ENCODE results near the gene HTR3D. TPM values are rescaled to one million over a fixed set of nuclear protein-coding genes. Genes with fewer than 3 reads are reported as not detected.

HTR3D gene
- total and polyA plus RNA-seq, 2 experiments from 2014 or later, result not detected

DNA sequence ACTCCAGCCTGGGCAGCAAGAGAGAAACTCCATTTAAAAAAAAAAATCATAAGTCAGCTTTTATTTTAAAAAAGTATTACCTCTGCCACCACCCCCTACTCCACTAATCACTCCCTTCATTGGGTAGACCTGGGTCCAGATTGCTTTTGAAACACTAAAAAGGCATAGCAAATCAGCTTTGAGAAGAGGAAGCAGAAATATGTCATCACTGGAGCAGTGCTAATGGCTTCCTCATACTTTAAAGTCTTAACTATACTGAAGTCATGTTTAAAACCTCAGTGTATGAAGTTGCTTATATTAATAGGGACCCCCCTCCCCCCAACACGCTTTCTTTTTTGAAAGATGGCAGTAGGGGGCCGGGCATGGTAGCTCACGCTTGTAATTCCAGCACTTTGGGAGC, 1.0 kb upstream of the HTR3D start:
- Histone ChIP-seq H3K4me1 (ENCODE audit: insufficient read depth) (no peaks in the 10 kb centered on the region), H3K9me2 (ENCODE audit: insufficient read depth) (no peaks in the 10 kb centered on the region), H3K27ac (ENCODE audit: low read depth) (no peak overlapping the region), H3K27me3 (ENCODE audit: insufficient read depth) (no peaks in the 10 kb centered on the region), H4K20me1 (replicated peaks; ENCODE audit: insufficient read depth) (no peaks in the 10 kb centered on the region), H3K36me3 (ENCODE audit: insufficient read depth) (no peaks in the 10 kb centered on the region), H3F3A (replicated peaks; ENCODE audit: low read depth) (no peaks in the 10 kb centered on the region), H2AFZ (peak overlapping the region; percentile 47; the same call in 1 of the 2 replicates), H3K4me2 (no peak overlapping the region), H3K79me2 (replicated peaks; ENCODE audit: insufficient read depth) (no peaks in the 10 kb centered on the region), H3K4me3 (no peak overlapping the region)
- ATAC-seq (no peak), DNase-seq (ENCODE audit: low spot score) (no peak)
- Mint-ChIP-seq H3K4me1 (no peaks in the 10 kb centered on the region), H3K4me3 (no peak overlapping the region), H3K27ac (no peak overlapping the region), H3K27me3 (ENCODE audit: insufficient read depth, low read depth, poor library complexity) (peaks cover 4% of the 10 kb centered on the region), H3K36me3 (ENCODE audit: low read depth) (no peaks in the 10 kb centered on the region), H3K9me3 (no peaks in the 10 kb centered on the region; the same call in 2 of the 3 replicates)
- TF ChIP-seq, protein P1, sequence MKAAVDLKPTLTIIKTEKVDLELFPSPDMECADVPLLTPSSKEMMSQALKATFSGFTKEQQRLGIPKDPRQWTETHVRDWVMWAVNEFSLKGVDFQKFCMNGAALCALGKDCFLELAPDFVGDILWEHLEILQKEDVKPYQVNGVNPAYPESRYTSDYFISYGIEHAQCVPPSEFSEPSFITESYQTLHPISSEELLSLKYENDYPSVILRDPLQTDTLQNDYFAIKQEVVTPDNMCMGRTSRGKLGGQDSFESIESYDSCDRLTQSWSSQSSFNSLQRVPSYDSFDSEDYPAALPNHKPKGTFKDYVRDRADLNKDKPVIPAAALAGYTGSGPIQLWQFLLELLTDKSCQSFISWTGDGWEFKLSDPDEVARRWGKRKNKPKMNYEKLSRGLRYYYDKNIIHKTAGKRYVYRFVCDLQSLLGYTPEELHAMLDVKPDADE (IDR thresholded peaks at IDR 0.05), result no peak
- TF ChIP-seq POLR2AphosphoS5 (IDR thresholded peaks at IDR 0.05; ENCODE audit: low read depth), result no peak
- no peak for TF ChIP-seq ZNF331 (CRISPR knock-in tag; IDR thresholded peaks at IDR 0.05; ENCODE audit: low read depth)
- TF ChIP-seq, protein P2, sequence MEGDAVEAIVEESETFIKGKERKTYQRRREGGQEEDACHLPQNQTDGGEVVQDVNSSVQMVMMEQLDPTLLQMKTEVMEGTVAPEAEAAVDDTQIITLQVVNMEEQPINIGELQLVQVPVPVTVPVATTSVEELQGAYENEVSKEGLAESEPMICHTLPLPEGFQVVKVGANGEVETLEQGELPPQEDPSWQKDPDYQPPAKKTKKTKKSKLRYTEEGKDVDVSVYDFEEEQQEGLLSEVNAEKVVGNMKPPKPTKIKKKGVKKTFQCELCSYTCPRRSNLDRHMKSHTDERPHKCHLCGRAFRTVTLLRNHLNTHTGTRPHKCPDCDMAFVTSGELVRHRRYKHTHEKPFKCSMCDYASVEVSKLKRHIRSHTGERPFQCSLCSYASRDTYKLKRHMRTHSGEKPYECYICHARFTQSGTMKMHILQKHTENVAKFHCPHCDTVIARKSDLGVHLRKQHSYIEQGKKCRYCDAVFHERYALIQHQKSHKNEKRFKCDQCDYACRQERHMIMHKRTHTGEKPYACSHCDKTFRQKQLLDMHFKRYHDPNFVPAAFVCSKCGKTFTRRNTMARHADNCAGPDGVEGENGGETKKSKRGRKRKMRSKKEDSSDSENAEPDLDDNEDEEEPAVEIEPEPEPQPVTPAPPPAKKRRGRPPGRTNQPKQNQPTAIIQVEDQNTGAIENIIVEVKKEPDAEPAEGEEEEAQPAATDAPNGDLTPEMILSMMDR (conservative IDR thresholded peaks at IDR 0.05; ENCODE audit: low read depth in 2 of 2), result no peak
- no peak for TF ChIP-seq JUNB (IDR thresholded peaks at IDR 0.05; ENCODE audit: unreplicated experiment)
- no peak for TF ChIP-seq NANOG (IDR thresholded peaks at IDR 0.05; ENCODE audit: borderline replicate concordance)
- TF ChIP-seq EZH2phosphoT487 (IDR thresholded peaks at IDR 0.05; ENCODE audit: unreplicated experiment), result no peak
- TF ChIP-seq CREB1 (CRISPR knock-in tag; IDR thresholded peaks at IDR 0.05; ENCODE audit: low read depth), result no peak
- TF ChIP-seq ZNF114 (CRISPR knock-in tag; IDR thresholded peaks at IDR 0.05), result no peak
- TF ChIP-seq, protein P3, sequence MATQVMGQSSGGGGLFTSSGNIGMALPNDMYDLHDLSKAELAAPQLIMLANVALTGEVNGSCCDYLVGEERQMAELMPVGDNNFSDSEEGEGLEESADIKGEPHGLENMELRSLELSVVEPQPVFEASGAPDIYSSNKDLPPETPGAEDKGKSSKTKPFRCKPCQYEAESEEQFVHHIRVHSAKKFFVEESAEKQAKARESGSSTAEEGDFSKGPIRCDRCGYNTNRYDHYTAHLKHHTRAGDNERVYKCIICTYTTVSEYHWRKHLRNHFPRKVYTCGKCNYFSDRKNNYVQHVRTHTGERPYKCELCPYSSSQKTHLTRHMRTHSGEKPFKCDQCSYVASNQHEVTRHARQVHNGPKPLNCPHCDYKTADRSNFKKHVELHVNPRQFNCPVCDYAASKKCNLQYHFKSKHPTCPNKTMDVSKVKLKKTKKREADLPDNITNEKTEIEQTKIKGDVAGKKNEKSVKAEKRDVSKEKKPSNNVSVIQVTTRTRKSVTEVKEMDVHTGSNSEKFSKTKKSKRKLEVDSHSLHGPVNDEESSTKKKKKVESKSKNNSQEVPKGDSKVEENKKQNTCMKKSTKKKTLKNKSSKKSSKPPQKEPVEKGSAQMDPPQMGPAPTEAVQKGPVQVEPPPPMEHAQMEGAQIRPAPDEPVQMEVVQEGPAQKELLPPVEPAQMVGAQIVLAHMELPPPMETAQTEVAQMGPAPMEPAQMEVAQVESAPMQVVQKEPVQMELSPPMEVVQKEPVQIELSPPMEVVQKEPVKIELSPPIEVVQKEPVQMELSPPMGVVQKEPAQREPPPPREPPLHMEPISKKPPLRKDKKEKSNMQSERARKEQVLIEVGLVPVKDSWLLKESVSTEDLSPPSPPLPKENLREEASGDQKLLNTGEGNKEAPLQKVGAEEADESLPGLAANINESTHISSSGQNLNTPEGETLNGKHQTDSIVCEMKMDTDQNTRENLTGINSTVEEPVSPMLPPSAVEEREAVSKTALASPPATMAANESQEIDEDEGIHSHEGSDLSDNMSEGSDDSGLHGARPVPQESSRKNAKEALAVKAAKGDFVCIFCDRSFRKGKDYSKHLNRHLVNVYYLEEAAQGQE (IDR thresholded peaks at IDR 0.05; ENCODE audit: unreplicated experiment), result no peak
